Upper lobe of right lung (tissue), 1 donor: ENCODE results near the gene DNASE1L1. TPM values are rescaled to one million over a fixed set of nuclear protein-coding genes. Genes with fewer than 3 reads are reported as not detected.

Experiments
- ATAC-seq: fragments of 200-7000 bp; cut with Tn5 transposase; one replicate; pipeline ENCODE4 v1.9.1; 2020; ENCODE audit warnings: mild to moderate bottlenecking, moderate library complexity
- DNase-seq: peaks from one replicate; pipeline ENCODE4 v3.0.0-alpha.2; 2020
- H3K27ac ChIP-seq: fragments of 200-600 bp; one replicate; pipeline ENCODE4 v1.8.0; 2022
- H3K27me3 ChIP-seq: fragments of 200-600 bp; one replicate; pipeline ENCODE4 v1.8.0; 2022; ENCODE audit warnings: mild to moderate bottlenecking
- H3K36me3 ChIP-seq: fragments of 200-600 bp; one replicate; pipeline ENCODE4 v1.8.0; 2022
- H3K4me1 ChIP-seq: fragments of 200-600 bp; one replicate; pipeline ENCODE4 v1.8.0; 2022
- H3K4me3 ChIP-seq: fragments of 200-600 bp; one replicate; pipeline ENCODE4 v1.8.0; 2022; ENCODE audit warnings: mild to moderate bottlenecking
- H3K9me3 ChIP-seq: fragments of 200-600 bp; one replicate; pipeline ENCODE4 v1.8.0; 2022
- CTCF ChIP-seq: fragments of 200-600 bp; IDR thresholded peaks from one replicate; pipeline ENCODE4 v1.8.0; 2022; ENCODE audit warnings: antibody characterized with exemption
- intact Hi-C: fragments of 100-400 bp; cut with DNase I; formaldehyde crosslinking; loops from one replicate; pipeline ENCODE4 v1.11.0; 2022
- total RNA-seq: library from RNA; stranded (reverse); fragmentation: NEBNext Ultra II Directional; extraction: Animal tissue kit (Norgen Biotek cat#: 25700); gene quantifications from one replicate; pipeline ENCODE4 v1.2.1, GENCODE V29; 2021
- donor health status: DM: no; HTN: yes; CAD: no; lungs with severe emphysema.

DNASE1L1 gene
- total RNA-seq, 1 donor from 2014 or later, result 37.1 TPM

DNA sequence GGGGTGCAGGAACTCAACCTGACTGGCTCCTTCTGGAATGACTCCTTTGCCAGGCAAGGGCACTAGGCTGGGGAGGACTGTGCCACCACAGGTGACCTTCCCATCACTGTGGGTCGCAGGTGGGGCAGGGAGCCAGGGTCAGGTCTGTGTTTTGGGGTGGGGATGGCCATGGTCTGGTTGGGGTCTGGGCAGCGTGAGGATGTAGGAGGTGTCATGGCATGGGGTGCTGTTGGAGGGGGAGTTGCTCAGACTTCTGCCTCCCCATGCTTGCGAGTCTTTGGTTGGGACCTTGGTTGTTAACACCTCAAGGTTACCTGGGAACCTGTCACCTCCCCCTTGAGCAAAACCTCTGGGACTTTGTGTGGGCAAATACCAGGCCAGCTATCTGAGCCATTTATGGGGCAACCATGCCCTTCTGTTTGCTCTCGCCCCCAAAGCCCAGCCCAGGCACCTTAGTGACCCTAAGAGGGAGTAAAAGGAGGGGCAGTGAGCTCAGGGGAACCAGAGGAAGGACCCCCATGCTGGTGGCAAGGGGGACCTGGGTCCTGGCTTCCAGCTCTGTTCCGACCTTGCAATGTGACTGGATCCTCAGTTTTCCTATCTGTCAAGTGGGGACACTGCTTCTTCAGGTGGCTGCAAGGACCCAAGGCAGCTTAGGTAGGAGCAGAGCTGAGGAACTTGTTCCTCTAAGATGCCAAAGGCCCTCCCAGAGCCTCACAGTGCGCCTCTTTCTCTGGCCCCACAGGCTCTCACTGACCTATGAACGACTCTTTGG lies 25.5 kb upstream of the DNASE1L1 start:
- intact Hi-C loops, result no loop called here
- peaks cover 20% of the 10 kb centered on the region for H3K36me3 ChIP-seq
- no peaks in the 10 kb centered on the region for H3K4me1 ChIP-seq
- no peaks in the 10 kb centered on the region for H3K9me3 ChIP-seq
- DNase-seq (no peak), ATAC-seq (no peak)
- no peak for TF ChIP-seq CTCF
- H3K4me3 ChIP-seq, result no peak overlapping the region
- no peaks in the 10 kb centered on the region for H3K27me3 ChIP-seq
- H3K27ac ChIP-seq, result no peak overlapping the region

GRCh38 chrX:154433605-154434004 lies 24.6 kb upstream of the DNASE1L1 start:
- TF ChIP-seq CTCF, result no peak
- Histone ChIP-seq H3K4me1 (no peaks in the 10 kb centered on the region), H3K4me3 (no peak overlapping the region), H3K27ac (no peak overlapping the region), H3K36me3 (peaks cover 19% of the 10 kb centered on the region), H3K9me3 (no peaks in the 10 kb centered on the region), H3K27me3 (no peaks in the 10 kb centered on the region)
- no peak for DNase-seq
- ATAC-seq, result no peak
- intact Hi-C loops, result no loop called here

DNA sequence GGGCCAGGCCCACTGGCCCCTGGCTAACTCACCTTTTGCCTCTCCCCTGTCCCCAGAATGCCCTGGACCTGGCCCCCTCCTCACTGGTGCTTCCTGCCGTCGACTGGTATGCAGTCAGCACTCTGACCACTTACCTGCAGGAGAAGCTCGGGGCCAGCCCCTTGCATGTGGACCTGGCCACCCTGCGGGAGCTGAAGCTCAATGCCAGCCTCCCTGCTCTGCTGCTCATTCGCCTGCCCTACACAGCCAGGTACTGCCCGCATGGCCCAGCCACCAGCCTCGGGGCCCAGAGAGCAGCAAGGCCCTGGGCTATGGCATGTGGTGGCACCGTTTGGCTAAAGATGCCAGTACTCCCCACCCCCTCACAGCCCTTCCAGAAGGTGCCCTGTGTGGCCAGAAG lies 23.2 kb upstream of the DNASE1L1 start:
- no peak for TF ChIP-seq CTCF
- Histone ChIP-seq H3K4me3 (no peak overlapping the region), H3K27ac (no peak overlapping the region), H3K36me3 (peaks cover 19% of the 10 kb centered on the region), H3K4me1 (peaks cover 2% of the 10 kb centered on the region), H3K27me3 (no peaks in the 10 kb centered on the region), H3K9me3 (no peaks in the 10 kb centered on the region)
- ATAC-seq (no peak), DNase-seq (no peak)
- intact Hi-C loops, result no loop called here

DNA sequence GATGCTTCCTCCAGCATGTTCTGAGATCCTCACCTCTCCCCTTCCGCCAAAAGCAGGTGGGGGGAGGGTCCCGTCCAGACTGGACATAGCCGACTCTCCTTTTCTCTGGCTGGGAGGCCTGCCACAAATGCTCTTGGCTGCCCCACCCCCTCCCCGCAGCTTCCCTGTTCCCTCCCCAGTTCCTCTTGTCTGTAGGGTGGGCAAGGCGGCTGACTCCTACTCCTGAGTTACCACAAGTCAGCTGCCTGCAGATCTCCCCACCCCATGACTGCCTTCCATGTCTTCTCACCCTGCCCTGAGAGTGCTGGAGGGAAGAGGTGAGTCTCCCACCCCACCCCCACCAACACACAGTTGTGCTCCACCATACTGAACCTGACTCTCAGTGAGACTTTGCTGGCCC lies 22.3 kb upstream of the DNASE1L1 start:
- Histone ChIP-seq H3K36me3 (peaks cover 19% of the 10 kb centered on the region), H3K4me1 (peaks cover 3% of the 10 kb centered on the region), H3K27me3 (no peaks in the 10 kb centered on the region), H3K27ac (peak overlapping the region; percentile 47), H3K9me3 (no peaks in the 10 kb centered on the region), H3K4me3 (no peak overlapping the region)
- intact Hi-C loops, result no loop called here
- TF ChIP-seq CTCF, result no peak
- DNase-seq, result peak; percentile 77
- ATAC-seq, result peak; percentile 61

- H3K9me3 ChIP-seq, result no peaks in the 10 kb centered on the region
- DNase-seq (peak; percentile 68), ATAC-seq (peak; percentile 30)
- no peak overlapping the region for H3K4me3 ChIP-seq
- no peaks in the 10 kb centered on the region for H3K27me3 ChIP-seq
- intact Hi-C loops, result no loop called here
- H3K4me1 ChIP-seq, result peaks cover 3% of the 10 kb centered on the region
- H3K36me3 ChIP-seq, result peaks cover 17% of the 10 kb centered on the region
- peak overlapping the region; percentile 47 for H3K27ac ChIP-seq
- TF ChIP-seq CTCF, result no peak
Observed at GRCh38 chrX:154430916-154431315, 21.9 kb upstream of the DNASE1L1 start.
